Peyer's patch (tissue), 4 donors: ENCODE results near the gene LAMC1.

Source experiments
- CTCF ChIP-seq, 6 experiments: fragments of 450-650 bp in 4 of 6; fragments of 200-600 bp in 2 of 6; sonication (generic) in 1 of 6; IDR thresholded peaks; one replicate each; pipeline ENCODE4 v1.5.1; 2017 to 2019; ENCODE audit warnings: antibody characterized with exemption in 6 of 6, mild to moderate bottlenecking in 3 of 6, moderate library complexity in 1 of 6
- POLR2A ChIP-seq, 2 donors: fragments of 450-650 bp; IDR thresholded peaks; one replicate each; pipeline ENCODE4 v1.5.1; 2017; ENCODE audit warnings: antibody characterized with exemption in 2 of 2, mild to moderate bottlenecking in 2 of 2, moderate library complexity in 2 of 2

DNA sequence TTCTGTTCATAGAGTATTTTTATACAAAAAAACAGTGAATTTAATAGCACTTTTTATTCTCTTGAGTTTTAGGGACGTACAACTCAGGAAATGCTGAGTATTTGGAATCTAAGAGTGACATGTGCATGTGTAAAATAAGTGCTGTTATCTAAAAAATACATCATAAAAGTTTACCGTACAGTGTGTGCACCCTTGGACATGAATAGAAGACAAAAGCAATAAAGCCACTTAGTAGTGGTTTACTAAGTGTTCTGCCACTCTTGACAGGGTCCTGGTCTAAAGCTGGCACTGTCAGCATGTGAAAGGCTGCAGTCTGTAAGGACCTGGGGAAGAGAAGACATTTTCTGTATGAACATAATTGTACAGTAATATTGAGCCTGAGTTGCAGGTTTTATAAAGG is 51.0 kb downstream of the LAMC1 start:
- TF ChIP-seq POLR2A (IDR thresholded peaks at IDR 0.05) (no peak), CTCF (IDR thresholded peaks at IDR 0.05) (no peak)
